Heart right ventricle (tissue), 16 donors: ENCODE results near the gene CCDC102A. TPM values are rescaled to one million over a fixed set of nuclear protein-coding genes. Genes with fewer than 3 reads are reported as not detected.
"Not testable (repeated sequence)": the region's sequence is repeated elsewhere in the genome, so short reads cannot be mapped to it uniquely, and the experiment has no call there.

Source experiments
- ATAC-seq, 8 donors: fragments of 200-7000 bp; cut with Tn5 transposase; one replicate each; pipeline ENCODE4 v1.9.1; 2020; ENCODE audit warnings: mild to moderate bottlenecking in 8 of 8, moderate library complexity in 8 of 8, moderate number of reproducible peaks in 1 of 8
- DNase-seq, 2 donors: peaks; one replicate each; pipeline ENCODE4 v3.0.0-alpha.2; 2020
- H3K27ac ChIP-seq, 10 donors: fragments of 200-600 bp; sonication (generic) in 2 of 10; one replicate each; pipeline versions ENCODE4 v1.5.0 to v1.8.0; 2020 to 2022; ENCODE audit warnings: mild to moderate bottlenecking in 3 of 10
- H3K27me3 ChIP-seq, 7 donors: fragments of 200-600 bp; one replicate each; pipeline ENCODE4 v1.8.0; 2021 to 2022; ENCODE audit warnings: mild to moderate bottlenecking in 2 of 7
- H3K36me3 ChIP-seq, 9 donors: fragments of 200-600 bp; sonication (generic) in 1 of 9; one replicate each; pipeline versions ENCODE4 v1.5.0 to v1.8.0; 2020 to 2022; ENCODE audit warnings: mild to moderate bottlenecking in 2 of 9
- H3K4me1 ChIP-seq, 9 donors: fragments of 200-600 bp; sonication (generic) in 1 of 9; one replicate each; pipeline versions ENCODE4 v1.5.0 to v1.8.0; 2020 to 2022; ENCODE audit warnings: mild to moderate bottlenecking in 4 of 9
- H3K4me3 ChIP-seq, 10 donors: fragments of 200-600 bp; sonication (generic) in 2 of 10; one replicate each; pipeline versions ENCODE4 v1.5.0 to v1.8.0; 2020 to 2022; ENCODE audit warnings: mild to moderate bottlenecking in 7 of 10, moderate library complexity in 2 of 10
- H3K9me3 ChIP-seq, 11 donors: fragments of 200-600 bp in 10 of 11; sonication (generic) in 2 of 11; one replicate each; pipeline versions ENCODE4 v1.5.0 to v1.8.0; 2013 to 2022; ENCODE audit warnings: mild to moderate bottlenecking in 2 of 11, control low read depth in 1 of 11, moderate library complexity in 1 of 11
- CTCF ChIP-seq, 9 donors: fragments of 200-600 bp; sonication (generic) in 2 of 9; IDR thresholded peaks; one replicate each; pipeline versions ENCODE4 v1.5.0 to v1.8.0; 2021 to 2022; ENCODE audit warnings: antibody characterized with exemption in 9 of 9, mild to moderate bottlenecking in 5 of 9, moderate library complexity in 1 of 9
- WGBS, 2 donors: extraction: QIAGEN DNeasy Blood & Tissue Kit; methylation state at CpG; one replicate each; pipeline ENCODE4 v1.1.7; 2013; ENCODE audit warnings: inconsistent platforms in 1 of 2; 5-methylcytosine and 5-hydroxymethylcytosine counted together
- intact Hi-C, 10 donors: fragments of 100-400 bp; cut with DNase I; formaldehyde crosslinking; loops; one replicate each; pipeline versions ENCODE4 v1.11.1 to v1.14.2; 2022
- polyA plus RNA-seq, 2 donors: library from polyadenylated mRNA; stranded (reverse); fragments of 200-250 nt; gene quantifications; one replicate each; pipeline ENCODE4 v1.2.3, GENCODE V29; 2013
- total RNA-seq, 10 donors: library from RNA; stranded (reverse); fragmentation: NEBNext Ultra II Directional in 3 of 10; extraction: Animal tissue kit (Norgen Biotek cat#: 25700) in 3 of 10; gene quantifications; one replicate each; pipeline versions ENCODE4 v1.2.1 to v1.2.4, GENCODE V29; 2021 to 2023
- donor health status: Arrhythmogenic right ventricular cardiomyopathy.
- donor health status: ischemic (EF 13 %, LVEDD 7.1; RV severe dilation, severe dysfunction).
- donor health status: healthy with polysubstance abuse.
- donor health status: DM: no; HTN: yes; CAD: no.
- donor health status: DM: no; HTN: no; CAD: no.
- donor health status: ischemic (EF 25% LVEDD 6.9; RV normal size, moderate dysfunction).
- donor health status: ischemic (EF 25% LVEDD 5.7; RV mildly dilated, moderate dysfunction).
- donor health status: healthy.
- donor health status: DM: yes; HTN: yes; CAD: no.
- donor health status: Ischemic cardiomyopathy.
- donor health status: ischemic (EF 35%, LVEDD 5.7; RV mildly dilated, moderate dysfunction).
- donor health status: nonischemic (EF 11% LVEDD 7.7; RV severe dilation, severe dysfunction).
- donor health status: DM: yes; HTN: yes; CAD: no.
- donor health status: PGD.
- donor health status: ischemic (EF 29% LVEDD 5.4; RV normal size, mild dysfunction).
- donor health status: nonischemic (EF 23%, LVEDD 6.1; RV moderate dilation, normal function).

CCDC102A gene
- total and polyA plus RNA-seq, 12 donors, result 3.1 to 10.2 (median 5.1) TPM

GRCh38 chr16:57572978-57573728, 36.8 kb upstream of the CCDC102A start:
- H3K27me3 ChIP-seq, result peaks cover 0 to 16% (median 10%) of the 10 kb centered on the region in 7 donors
- DNase-seq (no peak), ATAC-seq (no peak)
- intact Hi-C loops, result loop anchor here in 4 of 10 donors (10.0 kb wide), 3 partner anchors 152 to 432 kb away; partner anchors contain the start of genes USB1 (in 1 of the 4) and ZNF319 (in 1 of the 4)
- TF ChIP-seq CTCF (IDR thresholded peaks at IDR 0.05), result no peak
- no peaks in the 10 kb centered on the region for H3K9me3 ChIP-seq
- WGBS, 2 donors, result 83 to 86% methylated on average over 10 of the region's 10 CpGs
- no peaks in the 10 kb centered on the region for H3K36me3 ChIP-seq
- peaks cover 0 to 10% (median 0%) of the 10 kb centered on the region in 9 donors for H3K4me1 ChIP-seq
- no peak overlapping the region for H3K4me3 ChIP-seq
- H3K27ac ChIP-seq, result no peak overlapping the region

GRCh38 chr16:57571098-57571497, 34.7 kb upstream of the CCDC102A start:
- WGBS, 2 donors, result 84 to 91% methylated on average over 9 of the region's 9 CpGs
- no peak for ATAC-seq
- H3K27me3 ChIP-seq, result peaks cover 0 to 10% (median 6%) of the 10 kb centered on the region in 7 donors
- no peak for TF ChIP-seq CTCF (IDR thresholded peaks at IDR 0.05)
- H3K4me1 ChIP-seq, result no peaks in the 10 kb centered on the region
- no peaks in the 10 kb centered on the region for H3K36me3 ChIP-seq
- intact Hi-C loops, result loop anchor here in 4 of 10 donors (10.0 kb wide), 3 partner anchors 154 to 434 kb away; partner anchors contain the start of genes USB1 (in 1 of the 4) and ZNF319 (in 1 of the 4)
- H3K4me3 ChIP-seq, result no peak overlapping the region
- H3K9me3 ChIP-seq, result no peaks in the 10 kb centered on the region
- no peak overlapping the region for H3K27ac ChIP-seq
- no peak for DNase-seq

- ATAC-seq (no peak), DNase-seq (no peak)
- H3K4me1 ChIP-seq, result no peaks in the 10 kb centered on the region
- 87 to 91% methylated on average over 16 of the region's 16 CpGs for WGBS, 2 donors
- no peak overlapping the region for H3K4me3 ChIP-seq
- TF ChIP-seq CTCF (IDR thresholded peaks at IDR 0.05), result no peak
- H3K9me3 ChIP-seq, result no peaks in the 10 kb centered on the region
- H3K27me3 ChIP-seq, result peaks cover 0 to 14% (median 6%) of the 10 kb centered on the region in 7 donors
- H3K36me3 ChIP-seq, result no peaks in the 10 kb centered on the region
- intact Hi-C loops, result loop anchor here in 4 of 10 donors (10.0 kb wide), 3 partner anchors 154 to 434 kb away; partner anchors contain the start of genes USB1 (in 1 of the 4) and ZNF319 (in 1 of the 4)
- H3K27ac ChIP-seq, result no peak overlapping the region
Measured at GRCh38 chr16:57570301-57571070, 34.1 kb upstream of the CCDC102A start.

- H3K36me3 ChIP-seq, result no peaks in the 10 kb centered on the region
- H3K27ac ChIP-seq, result no peak overlapping the region
- WGBS, 2 donors, result 93 to 95% methylated on average over 7 of the region's 7 CpGs
- ATAC-seq, result no peak
- DNase-seq, result no peak
- H3K4me3 ChIP-seq, result no peak overlapping the region
- no peaks in the 10 kb centered on the region for H3K4me1 ChIP-seq
- no peak for TF ChIP-seq CTCF (IDR thresholded peaks at IDR 0.05)
- H3K27me3 ChIP-seq, result peaks cover 0 to 16% (median 6%) of the 10 kb centered on the region in 7 donors
- intact Hi-C loops, result no loop called here
- H3K9me3 ChIP-seq, result no peaks in the 10 kb centered on the region
Measured at GRCh38 chr16:57569306-57569946, 33.1 kb upstream of the CCDC102A start.

- ATAC-seq, H3K36me3 ChIP-seq, DNase-seq, H3K27ac ChIP-seq, H3K9me3 ChIP-seq, H3K4me3 ChIP-seq, intact Hi-C loops, H3K4me1 ChIP-seq: not testable (repeated sequence)
- 97 to 99% methylated on average over 5 of the region's 5 CpGs for WGBS, 2 donors
- H3K27me3 ChIP-seq, result peaks cover 0 to 23% (median 6%) of the 10 kb centered on the region in 7 donors
Measured at GRCh38 chr16:57568772-57569171, 32.4 kb upstream of the CCDC102A start.
